SK-N-SH (cell line): Measurements from ENCODE around the gene PCDHGA5. TPM values are rescaled to one million over a fixed set of nuclear protein-coding genes. Genes with fewer than 3 reads are reported as not detected.

ENCODE experiments used
- CTCF ChIA-PET: fragments of 300-600, 350-600 bp; formaldehyde crosslinking; extraction: SDS; loops from one replicate; lab custom pipeline; 2021; lab: Yijun Ruan, JAX
- POLR2A ChIA-PET: fragments of 350-600 bp; sonication (Branson Sonifier 250); formaldehyde crosslinking; extraction: SDS; loops from one replicate; lab custom pipeline; 2020; ENCODE audit warnings: antibody characterized with exemption, inconsistent platforms; lab: Yijun Ruan, JAX
- DNase-seq: peaks from one replicate; pipeline ENCODE4 v3.0.0; 2012
- H2AFZ ChIP-seq: fragments of 200-600 bp; sonication (generic); 2 replicates; pipeline ENCODE4 v1.8.1; 2016; ENCODE audit warnings: antibody characterized with exemption, mild to moderate bottlenecking, low read depth
- H3F3A ChIP-seq: fragments of 200-600 bp; sonication (generic); replicated peaks from 2 replicates; pipeline ENCODE3; 2016; ENCODE audit warnings: antibody characterized with exemption, mild to moderate bottlenecking; ENCODE audit not compliant: insufficient read depth
- H3K27ac ChIP-seq, 2 experiments: fragments of 200-500 bp in 1 of 2; fragments of 200-600 bp in 1 of 2; sonication (Bioruptor generic) in 1 of 2; sonication (generic), shearing (Covaris generic) in 1 of 2; 2 replicates each; pipeline versions ENCODE4 v1.5.1 to v1.6.1; 2014 to 2016; ENCODE audit warnings: low read depth in 2 of 2, inconsistent platforms in 1 of 2, low read length in 1 of 2, mild to moderate bottlenecking in 1 of 2, mixed read lengths in 1 of 2
- H3K27me3 ChIP-seq: fragments of 200-600 bp; sonication (generic), shearing (Covaris generic); 2 replicates; pipeline ENCODE4 v1.6.1; 2016; ENCODE audit warnings: mixed run types; ENCODE audit not compliant: insufficient read depth
- H3K36me3 ChIP-seq, 2 experiments: fragments of 200-500 bp in 1 of 2; fragments of 200-600 bp in 1 of 2; sonication (Bioruptor generic) in 1 of 2; sonication (generic) in 1 of 2; replicated peaks in 1 of 2; 2 replicates each; pipeline versions ENCODE3 to v1.5.1; 2014 to 2016; ENCODE audit warnings: low read length in 1 of 2, mild to moderate bottlenecking in 1 of 2; ENCODE audit not compliant: insufficient read depth in 2 of 2, control insufficient read depth in 1 of 2
- H3K4me1 ChIP-seq, 2 experiments: fragments of 200-500 bp in 1 of 2; fragments of 200-600 bp in 1 of 2; sonication (Bioruptor generic) in 1 of 2; sonication (generic), shearing (Covaris generic) in 1 of 2; 2 replicates each; pipeline versions ENCODE4 v1.5.1 to v1.6.1; 2014 to 2016; ENCODE audit warnings: low read depth in 1 of 2, low read length in 1 of 2, mixed run types in 1 of 2; ENCODE audit not compliant: insufficient read depth in 2 of 2, control insufficient read depth in 1 of 2
- H3K4me2 ChIP-seq: fragments of 200-600 bp; sonication (generic), shearing (Covaris generic); 2 replicates; pipeline ENCODE4 v1.6.1; 2017; ENCODE audit warnings: mixed run types
- H3K4me3 ChIP-seq, 2 experiments: fragments of 200-500 bp in 1 of 2; fragments of 200-600 bp in 1 of 2; sonication (Bioruptor generic) in 1 of 2; sonication (generic), shearing (Covaris generic) in 1 of 2; 2 replicates each; pipeline versions ENCODE4 v1.5.1 to v1.8.1; 2014 to 2016; ENCODE audit warnings: low read depth in 2 of 2, inconsistent platforms in 1 of 2, low read length in 1 of 2, mild to moderate bottlenecking in 1 of 2, mixed read lengths in 1 of 2, moderate library complexity in 1 of 2
- H3K79me2 ChIP-seq: fragments of 200-600 bp; sonication (generic); 2 replicates; pipeline ENCODE4 v1.8.1; 2017; ENCODE audit warnings: mild to moderate bottlenecking; ENCODE audit not compliant: insufficient read depth
- H3K9ac ChIP-seq: fragments of 200-600 bp; sonication (generic); 2 replicates; pipeline ENCODE4 v1.6.1; 2017; ENCODE audit warnings: mixed run types
- H3K9me2 ChIP-seq: fragments of 200-600 bp; sonication (generic); 2 replicates; pipeline ENCODE4 v1.6.1; 2017; ENCODE audit warnings: mixed run types
- H3K9me3 ChIP-seq: fragments of 200-600 bp; sonication (generic); 2 replicates; pipeline ENCODE4 v1.6.1; 2017; ENCODE audit warnings: mixed run types, mild to moderate bottlenecking, moderate library complexity
- H4K20me1 ChIP-seq: fragments of 200-600 bp; sonication (generic); 2 replicates; pipeline ENCODE4 v1.6.1; 2017; ENCODE audit warnings: mild to moderate bottlenecking, mixed run types; ENCODE audit not compliant: insufficient read depth
- EP300 ChIP-seq, 2 experiments: IDR thresholded peaks; 2 replicates each; pipeline versions ENCODE4 v1.4.0 to v1.6.1; 2012; ENCODE audit warnings: borderline replicate concordance in 1 of 2, low read depth in 1 of 2, low read length in 1 of 2
- EZH2phosphoT487 ChIP-seq: fragments of 200-600 bp; sonication (generic); IDR thresholded peaks from 2 replicates; pipeline ENCODE4 v1.6.1; 2017; ENCODE audit warnings: low read depth, mixed run types, mild to moderate bottlenecking, antibody characterized with exemption, moderate library complexity, borderline replicate concordance
- FOSL2 ChIP-seq: IDR thresholded peaks from 2 replicates; pipeline ENCODE4 v1.4.0; 2012; ENCODE audit warnings: low read depth, mild to moderate bottlenecking, moderate library complexity, borderline replicate concordance
- FOXM1 ChIP-seq: IDR thresholded peaks from 2 replicates; pipeline ENCODE4 v1.4.0; 2012; ENCODE audit warnings: low read depth, mild to moderate bottlenecking
- MXI1 ChIP-seq: IDR thresholded peaks from 2 replicates; pipeline ENCODE4 v1.6.1; 2012; ENCODE audit warnings: mild to moderate bottlenecking, low read depth, low read length, improper control_type of control experiment
- NFIC ChIP-seq: IDR thresholded peaks from 2 replicates; pipeline ENCODE4 v1.4.0; 2012; ENCODE audit warnings: borderline replicate concordance
- RCOR1 ChIP-seq: fragments of 150-350 bp; IDR thresholded peaks from 2 replicates; pipeline ENCODE4 v1.6.1; 2017; ENCODE audit warnings: antibody characterized with exemption, low read length
- RFX5 ChIP-seq: IDR thresholded peaks from 2 replicates; pipeline ENCODE4 v1.6.1; 2012; ENCODE audit warnings: mild to moderate bottlenecking, improper control_type of control experiment, low read length
- SMC3 ChIP-seq: IDR thresholded peaks from 2 replicates; pipeline ENCODE4 v1.6.1; 2012; ENCODE audit warnings: low read depth, low read length, improper control_type of control experiment
- TAF1 ChIP-seq: IDR thresholded peaks from 2 replicates; pipeline ENCODE4 v1.6.1; 2012; ENCODE audit warnings: low read depth, mild to moderate bottlenecking, low read length, moderate library complexity, borderline replicate concordance
- TCF12 ChIP-seq: IDR thresholded peaks from 2 replicates; pipeline ENCODE4 v1.4.0; 2012
- TEAD4 ChIP-seq: IDR thresholded peaks from 2 replicates; pipeline ENCODE4 v1.4.0; 2012; ENCODE audit warnings: mild to moderate bottlenecking, borderline replicate concordance; ENCODE audit not compliant: insufficient read depth
- WGBS: methylation state at CpG from one replicate; pipeline ENCODE4 v1.1.6; 2017; ENCODE audit warnings: low lambda C conversion rate; 5-methylcytosine and 5-hydroxymethylcytosine counted together
- polyA plus RNA-seq, 3 experiments: library from polyadenylated mRNA; depleted of rRNA; stranded (reverse); fragments of >200 nt; gene quantifications; 2 replicates each; pipeline ENCODE4 v1.2.3, GENCODE V29; 2012
- TF ChIP-seq, protein P1 (sequence below): IDR thresholded peaks from 2 replicates; pipeline ENCODE4 v1.4.0; 2012; ENCODE audit warnings: low read depth, borderline replicate concordance
- TF ChIP-seq, protein P2 (sequence below): fragments of 150-350 bp; IDR thresholded peaks from 2 replicates; pipeline ENCODE4 v1.6.1; 2017; ENCODE audit warnings: antibody characterized with exemption, low read length, low read depth, borderline replicate concordance

PCDHGA5 gene
- polyA plus RNA-seq, 1 of the 3 experiments (the other 2 are of a cell fraction): 0.71 TPM

DNA sequence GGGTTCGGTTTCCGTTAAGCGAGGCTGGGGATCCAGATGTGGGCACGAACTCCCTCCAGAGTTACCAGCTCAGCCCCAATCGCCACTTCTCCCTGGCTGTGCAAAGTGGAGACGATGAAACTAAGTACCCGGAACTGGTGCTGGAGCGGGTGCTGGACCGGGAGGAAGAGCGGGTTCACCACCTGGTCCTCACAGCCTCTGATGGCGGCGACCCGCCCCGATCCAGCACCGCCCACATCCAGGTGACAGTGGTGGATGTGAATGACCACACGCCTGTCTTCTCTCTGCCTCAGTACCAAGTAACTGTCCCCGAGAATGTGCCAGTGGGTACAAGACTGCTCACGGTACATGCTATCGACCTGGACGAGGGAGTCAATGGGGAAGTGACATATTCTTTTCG is 19.4 kb downstream of the PCDHGA5 start:
- Histone ChIP-seq H4K20me1 (no peaks in the 10 kb centered on the region), H3K4me1 (no peaks in the 10 kb centered on the region; a peak in 1 of 4 replicates), H3K9me2 (no peaks in the 10 kb centered on the region), H3F3A (no peaks in the 10 kb centered on the region), H3K9me3 (0 out of 2 replicates have a peak, but pooled peaks cover under 1% of the 10 kb centered on the region), H3K4me2 (peak overlapping the region; percentile 58; the same call in 1 of the 2 replicates), H3K36me3 (peaks cover 0 to 4% of the 10 kb centered on the region in 2 experiments), H2AFZ (peak overlapping the region; percentile 76; the same call in 1 of the 2 replicates), H3K4me3 (peak overlapping the region; percentile 53 to 62), H3K27me3 (no peaks in the 10 kb centered on the region)
- 64% methylated on average over 21 of the region's 21 CpGs for WGBS
- no peak for DNase-seq
- TF ChIP-seq TEAD4: no peak
- no peak for TF ChIP-seq SMC3
- no peak for TF ChIP-seq MXI1
- TF ChIP-seq EZH2phosphoT487: no peak
- TF ChIP-seq RCOR1: no peak
- no peak for TF ChIP-seq TCF12
- TF ChIP-seq, protein P1, sequence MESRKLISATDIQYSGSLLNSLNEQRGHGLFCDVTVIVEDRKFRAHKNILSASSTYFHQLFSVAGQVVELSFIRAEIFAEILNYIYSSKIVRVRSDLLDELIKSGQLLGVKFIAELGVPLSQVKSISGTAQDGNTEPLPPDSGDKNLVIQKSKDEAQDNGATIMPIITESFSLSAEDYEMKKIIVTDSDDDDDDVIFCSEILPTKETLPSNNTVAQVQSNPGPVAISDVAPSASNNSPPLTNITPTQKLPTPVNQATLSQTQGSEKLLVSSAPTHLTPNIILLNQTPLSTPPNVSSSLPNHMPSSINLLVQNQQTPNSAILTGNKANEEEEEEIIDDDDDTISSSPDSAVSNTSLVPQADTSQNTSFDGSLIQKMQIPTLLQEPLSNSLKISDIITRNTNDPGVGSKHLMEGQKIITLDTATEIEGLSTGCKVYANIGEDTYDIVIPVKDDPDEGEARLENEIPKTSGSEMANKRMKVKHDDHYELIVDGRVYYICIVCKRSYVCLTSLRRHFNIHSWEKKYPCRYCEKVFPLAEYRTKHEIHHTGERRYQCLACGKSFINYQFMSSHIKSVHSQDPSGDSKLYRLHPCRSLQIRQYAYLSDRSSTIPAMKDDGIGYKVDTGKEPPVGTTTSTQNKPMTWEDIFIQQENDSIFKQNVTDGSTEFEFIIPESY: no peak
- TF ChIP-seq, protein P2, sequence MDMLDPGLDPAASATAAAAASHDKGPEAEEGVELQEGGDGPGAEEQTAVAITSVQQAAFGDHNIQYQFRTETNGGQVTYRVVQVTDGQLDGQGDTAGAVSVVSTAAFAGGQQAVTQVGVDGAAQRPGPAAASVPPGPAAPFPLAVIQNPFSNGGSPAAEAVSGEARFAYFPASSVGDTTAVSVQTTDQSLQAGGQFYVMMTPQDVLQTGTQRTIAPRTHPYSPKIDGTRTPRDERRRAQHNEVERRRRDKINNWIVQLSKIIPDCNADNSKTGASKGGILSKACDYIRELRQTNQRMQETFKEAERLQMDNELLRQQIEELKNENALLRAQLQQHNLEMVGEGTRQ: no peak
- TF ChIP-seq EP300 (IDR thresholded peaks at IDR 0.05; ENCODE audit: borderline replicate concordance in 1 of 2, low read depth in 1 of 2, low read length in 1 of 2): no peak
- no peak for TF ChIP-seq NFIC
- no peak for TF ChIP-seq FOSL2
- no peak for TF ChIP-seq TAF1
- TF ChIP-seq FOXM1: no peak
- no peak for TF ChIP-seq RFX5
- TF ChIP-seq, all 33 proteins: peak for 0
- ChIA-PET POLR2A (interaction anchor here (1.2 to 1.5 kb wide), 2 partner anchors 174 to 177 kb away, joined by 4 to 6 read pairs; no protein-coding TSS in a partner anchor), CTCF (interaction anchor here (1.0 to 2.2 kb wide), 11 partner anchors 12 to 261 kb away, joined by 3 to 16 read pairs (median 5); partner anchors contain the start of genes PCDHB14 and PCDHB4)
- Histone ChIP-seq H3K79me2 (0 out of 2 replicates have a peak, but pooled peaks cover 5% of the 10 kb centered on the region), H3K27ac (no peak overlapping the region; a peak in 1 of 4 replicates), H3K9ac (no peak overlapping the region)
